Body of pancreas (tissue), 4 donors: ENCODE data around the gene RNU2-1.

ENCODE experiments used
- CTCF ChIP-seq, 7 experiments: fragments of 450-650 bp in 4 of 7; fragments of 200-600 bp in 3 of 7; sonication (generic) in 3 of 7; IDR thresholded peaks; one replicate each; pipeline ENCODE4 v1.5.1; 2016 to 2019; ENCODE audit warnings: antibody characterized with exemption in 7 of 7
- POLR2A ChIP-seq, 3 donors: fragments of 450-650 bp; IDR thresholded peaks; one replicate each; pipeline ENCODE4 v1.6.1; 2016; ENCODE audit warnings: antibody characterized with exemption in 3 of 3, mild to moderate bottlenecking in 2 of 3

GRCh38 chr17:43224146-43224705 is 9.6 kb downstream of the RNU2-1 start:
- TF ChIP-seq POLR2A (IDR thresholded peaks at IDR 0.05) (no peak), CTCF (IDR thresholded peaks at IDR 0.05) (no peak)
